ENCODE measurements around the gene OR2L8.

DNA sequence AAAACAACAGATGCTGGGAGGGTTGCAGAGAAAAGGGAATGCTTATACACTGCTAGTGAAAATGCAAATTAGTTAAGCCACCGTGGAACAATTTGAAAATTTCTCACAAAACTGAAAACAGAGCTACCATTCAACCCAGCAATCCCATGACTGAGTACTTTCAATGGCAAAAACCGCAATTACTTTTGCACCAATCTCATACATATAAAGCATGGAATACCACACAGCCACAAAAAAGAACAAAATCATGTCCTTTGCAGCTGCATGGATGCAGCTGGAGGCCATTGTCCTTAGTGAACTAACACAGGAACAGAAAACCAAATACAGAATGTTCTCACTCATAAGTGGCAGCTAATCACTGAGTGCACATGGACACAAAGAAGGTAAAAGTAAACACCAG, 34.9 kb upstream of the OR2L8 start:
- TF ChIP-seq, protein P1, sequence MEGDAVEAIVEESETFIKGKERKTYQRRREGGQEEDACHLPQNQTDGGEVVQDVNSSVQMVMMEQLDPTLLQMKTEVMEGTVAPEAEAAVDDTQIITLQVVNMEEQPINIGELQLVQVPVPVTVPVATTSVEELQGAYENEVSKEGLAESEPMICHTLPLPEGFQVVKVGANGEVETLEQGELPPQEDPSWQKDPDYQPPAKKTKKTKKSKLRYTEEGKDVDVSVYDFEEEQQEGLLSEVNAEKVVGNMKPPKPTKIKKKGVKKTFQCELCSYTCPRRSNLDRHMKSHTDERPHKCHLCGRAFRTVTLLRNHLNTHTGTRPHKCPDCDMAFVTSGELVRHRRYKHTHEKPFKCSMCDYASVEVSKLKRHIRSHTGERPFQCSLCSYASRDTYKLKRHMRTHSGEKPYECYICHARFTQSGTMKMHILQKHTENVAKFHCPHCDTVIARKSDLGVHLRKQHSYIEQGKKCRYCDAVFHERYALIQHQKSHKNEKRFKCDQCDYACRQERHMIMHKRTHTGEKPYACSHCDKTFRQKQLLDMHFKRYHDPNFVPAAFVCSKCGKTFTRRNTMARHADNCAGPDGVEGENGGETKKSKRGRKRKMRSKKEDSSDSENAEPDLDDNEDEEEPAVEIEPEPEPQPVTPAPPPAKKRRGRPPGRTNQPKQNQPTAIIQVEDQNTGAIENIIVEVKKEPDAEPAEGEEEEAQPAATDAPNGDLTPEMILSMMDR (IDR thresholded peaks at IDR 0.05): no peak
- no peak for TF ChIP-seq POLR2A (IDR thresholded peaks at IDR 0.05)
